Activated CD8-positive, alpha-beta memory T cell treated with anti-CD3 and anti-CD28 coated beads for 48 hours (primary cell): ENCODE data around the gene ZC2HC1C.
"Not testable (repeated sequence)": the region's sequence is repeated elsewhere in the genome, so short reads cannot be mapped to it uniquely, and the experiment has no call there.

Experiments used
- DNase-seq, 3 experiments: peaks; one replicate each; pipeline ENCODE4 v3.0.0-alpha.2; 2020; ENCODE audit warnings: low read depth in 2 of 3, low spot score in 2 of 3

The ZC2HC1C gene

GRCh38 chr14:75054421-75054820 is 15.0 kb upstream of the ZC2HC1C start:
- DNase-seq: no peak

DNA sequence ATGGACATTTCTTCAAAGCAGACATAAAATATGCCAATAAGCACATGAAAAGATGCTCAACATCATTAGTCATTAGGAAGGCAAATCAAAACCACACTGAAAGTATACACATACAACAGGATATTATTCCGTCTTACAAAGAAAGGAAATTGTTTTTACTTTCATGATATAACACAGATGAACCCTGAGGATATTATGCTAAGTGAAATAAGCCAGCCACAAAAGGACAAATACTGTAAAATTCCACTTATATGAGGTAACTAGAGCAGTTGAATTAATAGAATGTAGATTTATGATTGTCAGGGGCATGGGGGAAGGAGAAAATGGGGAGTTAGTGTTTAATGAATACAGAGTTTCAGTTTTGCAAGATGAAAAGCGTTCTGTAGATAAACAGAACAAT is 9.8 kb upstream of the ZC2HC1C start:
- no peak for DNase-seq

- no peak for DNase-seq
These were observed 9.0 kb upstream of the ZC2HC1C start for GRCh38 chr14:75060420-75060819.

GRCh38 chr14:75063013-75063412 is 6.4 kb upstream of the ZC2HC1C start:
- no peak for DNase-seq

DNA sequence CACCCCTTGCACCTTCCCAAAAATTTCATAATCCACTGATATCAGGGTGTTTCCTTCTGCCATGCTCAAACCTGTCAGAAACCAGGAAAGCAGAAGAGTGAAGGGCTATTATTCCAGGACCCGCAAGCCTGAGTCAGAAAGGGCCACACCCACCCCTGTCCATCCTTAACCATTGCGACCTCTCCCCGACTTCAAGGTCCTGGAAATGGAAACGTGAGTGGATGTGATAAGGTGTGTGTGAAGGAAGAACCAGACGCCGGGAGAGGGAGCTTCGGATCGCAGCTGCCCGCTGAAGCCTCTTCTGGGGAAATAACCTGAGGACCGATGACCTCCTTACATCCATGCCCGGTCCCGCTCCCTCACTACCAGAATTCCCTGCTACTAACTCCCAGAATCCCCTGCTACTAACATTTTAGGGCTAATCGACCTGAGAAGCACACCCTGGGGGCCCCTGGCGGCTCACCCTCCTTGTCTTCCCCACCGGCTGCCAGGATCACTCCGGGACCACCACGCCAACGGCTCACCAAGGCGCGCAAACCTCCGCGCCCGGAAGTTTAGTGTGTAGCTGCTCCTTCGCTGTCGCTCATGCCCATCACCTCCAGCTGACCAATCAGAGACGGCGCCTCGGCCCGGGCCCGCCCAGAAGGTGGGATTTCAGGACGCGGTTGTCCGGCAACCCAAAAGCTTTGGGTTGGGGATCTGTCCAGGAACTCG is 5.8 kb upstream of the ZC2HC1C start, which contains the start of gene ACYP1:
TSS of gene ACYP1 (minus strand) at position 534 of the 714 bp plus-strand sequence. CDS start at position 63, 471 bp downstream.
- peak; percentile 78 to 91 (median 88) for DNase-seq

DNA sequence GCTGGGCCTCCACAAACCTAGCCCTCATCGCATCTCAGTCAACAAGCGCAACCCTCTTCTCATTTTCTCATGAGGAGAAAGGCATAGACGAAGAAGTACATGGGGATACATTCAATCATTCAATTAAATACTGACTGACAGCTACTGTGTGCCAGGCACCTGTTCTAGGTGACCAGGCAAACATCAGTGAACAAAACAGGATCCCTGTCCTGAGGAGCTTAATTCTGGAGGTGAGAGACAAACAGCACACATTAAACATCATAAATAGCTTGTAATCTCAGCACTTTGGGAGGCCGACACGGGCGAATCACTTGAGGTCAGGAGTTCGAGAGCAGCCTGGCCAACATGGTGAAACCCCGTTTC is 5.3 kb upstream of the ZC2HC1C start:
- no peak for DNase-seq

DNA sequence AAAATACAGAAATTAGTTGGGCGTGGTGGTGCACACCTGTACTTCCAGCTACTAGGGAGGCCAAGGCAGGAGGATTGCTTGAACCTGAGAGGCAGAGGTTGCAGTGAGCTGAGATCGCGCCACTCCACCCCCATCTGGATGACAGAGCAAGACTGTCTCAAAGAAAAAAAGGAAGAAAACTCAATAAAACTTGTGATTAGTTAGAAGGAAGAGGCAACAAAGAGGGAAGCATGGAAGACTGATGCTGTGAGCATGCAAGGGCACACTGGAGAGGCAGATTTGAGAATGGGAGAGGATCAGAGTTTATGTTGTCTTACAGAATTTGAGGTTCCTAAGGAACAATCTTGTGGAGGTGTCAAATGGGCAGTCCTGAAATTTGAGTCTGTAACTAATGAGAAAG is 2.8 kb upstream of the ZC2HC1C start:
- DNase-seq: no peak

GRCh38 chr14:75067212-75067611 is 2.2 kb upstream of the ZC2HC1C start:
- DNase-seq: no peak

DNA sequence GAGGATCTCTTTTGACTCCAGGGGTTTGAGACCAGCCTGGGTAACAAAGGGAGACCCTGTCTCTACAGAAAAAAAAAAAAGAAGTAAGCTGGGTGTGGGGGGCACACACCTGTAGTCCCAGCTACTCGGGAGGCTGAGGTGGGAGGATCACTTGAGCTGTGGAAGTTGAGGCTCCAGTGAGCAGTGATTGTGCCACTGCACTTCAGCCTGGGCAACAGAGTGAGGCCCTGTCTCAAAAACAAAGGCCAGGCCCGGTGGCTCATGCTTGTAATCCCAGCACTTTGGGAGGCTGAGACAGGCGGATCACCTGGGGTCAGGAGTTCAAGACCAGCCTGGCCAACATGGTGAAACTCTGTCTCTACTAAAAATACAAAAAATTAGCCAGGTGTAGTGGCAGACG is 1.7 kb upstream of the ZC2HC1C start:
- DNase-seq: not testable (repeated sequence)

GRCh38 chr14:75068294-75069120 is 934 bp upstream of the ZC2HC1C start:
- DNase-seq: no peak

- no peak for DNase-seq
These were observed 337 bp downstream of the ZC2HC1C start for GRCh38 chr14:75069811-75070145.

GRCh38 chr14:75070383-75070782 is 942 bp downstream of the ZC2HC1C start:
- DNase-seq: no peak

DNA sequence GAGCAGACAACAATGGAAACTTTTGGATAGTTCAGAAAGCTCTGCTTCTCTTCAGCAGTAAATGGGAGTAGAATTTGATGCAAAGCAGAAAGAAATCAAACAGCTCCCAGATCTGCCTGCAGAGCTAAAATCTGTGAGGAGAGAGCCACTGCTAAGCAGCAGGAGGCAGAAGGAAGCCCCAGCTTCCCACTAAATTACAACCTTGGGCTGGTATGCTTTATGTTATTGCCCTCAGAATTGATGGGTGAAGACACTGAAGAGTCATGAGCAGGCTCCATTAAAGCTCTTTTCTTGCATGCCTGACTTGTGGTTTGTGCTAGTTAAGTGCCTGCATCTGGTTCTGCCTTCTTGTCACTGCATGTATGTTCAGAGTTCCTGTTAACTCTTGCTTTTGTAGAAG is 8.4 kb downstream of the ZC2HC1C start:
- DNase-seq: no peak

DNA sequence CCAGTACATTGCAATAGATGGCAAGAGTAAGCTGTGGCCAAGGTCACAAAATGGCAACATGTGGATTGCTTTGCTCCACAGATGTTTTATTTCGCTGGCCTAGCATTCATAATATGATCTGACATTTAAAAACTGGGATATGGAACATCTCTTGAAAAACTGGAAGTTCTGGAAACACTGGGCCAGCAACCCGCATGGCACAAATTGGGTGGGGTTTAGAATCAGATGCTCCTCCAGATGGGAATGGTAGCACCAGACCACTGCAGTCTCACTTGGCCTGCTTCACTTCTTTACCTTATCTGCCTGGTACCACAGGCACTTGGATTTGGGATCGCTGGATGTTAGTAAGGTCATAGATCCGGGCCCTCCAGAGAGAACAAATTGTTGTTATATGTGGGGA is 10.1 kb downstream of the ZC2HC1C start:
- no peak for DNase-seq

DNA sequence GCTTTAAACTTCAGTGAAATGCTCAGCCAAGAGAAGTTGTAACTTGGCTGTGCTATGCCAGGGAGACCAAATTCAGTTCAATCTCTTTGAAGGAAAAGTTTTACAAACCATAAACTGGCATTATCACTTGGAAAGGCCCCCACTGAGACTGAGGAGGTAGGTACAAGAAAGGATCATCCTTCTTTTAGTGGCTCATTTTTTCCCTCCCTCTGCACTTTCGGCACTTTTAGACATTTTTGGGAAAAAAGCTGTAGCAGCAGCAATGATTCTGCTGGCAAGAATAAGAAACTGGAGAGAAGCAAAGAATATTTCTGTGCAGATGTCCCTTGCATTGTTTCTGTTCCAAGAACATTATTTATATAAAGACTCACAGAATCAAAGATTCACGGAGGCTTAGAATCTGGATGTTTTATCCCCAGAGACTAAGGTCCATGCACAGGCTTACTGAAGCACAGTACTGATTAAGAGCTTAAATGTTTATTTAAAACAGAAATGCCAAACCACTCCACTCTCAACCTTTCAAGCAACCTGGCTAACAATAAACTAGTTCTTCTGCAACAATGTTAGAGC is 12.3 kb downstream of the ZC2HC1C start:
- no peak for DNase-seq

- DNase-seq: no peak
These were observed 13.8 kb downstream of the ZC2HC1C start for GRCh38 chr14:75083271-75083670.

DNA sequence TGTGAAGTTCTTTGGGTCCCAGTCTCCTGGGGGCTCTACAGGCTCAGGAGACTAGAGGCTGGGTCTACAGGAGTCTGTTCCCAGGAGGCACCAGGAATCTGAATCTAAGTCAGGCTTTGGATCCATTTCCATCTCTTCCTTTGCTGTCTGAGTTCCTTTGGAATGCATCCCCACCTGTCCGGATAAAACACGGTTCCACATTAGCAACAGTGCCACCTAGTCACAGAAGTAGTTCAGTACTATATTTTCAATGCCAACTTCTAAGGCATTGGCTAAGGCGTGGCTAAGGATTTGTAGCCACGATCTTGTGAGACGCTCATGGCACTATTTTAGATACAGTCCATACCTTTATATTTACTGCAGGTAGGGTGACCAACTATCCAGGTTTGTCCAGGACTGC is 15.1 kb downstream of the ZC2HC1C start:
- no peak for DNase-seq

- DNase-seq: no peak
These were observed 18.7 kb downstream of the ZC2HC1C start for GRCh38 chr14:75088153-75088552.

DNA sequence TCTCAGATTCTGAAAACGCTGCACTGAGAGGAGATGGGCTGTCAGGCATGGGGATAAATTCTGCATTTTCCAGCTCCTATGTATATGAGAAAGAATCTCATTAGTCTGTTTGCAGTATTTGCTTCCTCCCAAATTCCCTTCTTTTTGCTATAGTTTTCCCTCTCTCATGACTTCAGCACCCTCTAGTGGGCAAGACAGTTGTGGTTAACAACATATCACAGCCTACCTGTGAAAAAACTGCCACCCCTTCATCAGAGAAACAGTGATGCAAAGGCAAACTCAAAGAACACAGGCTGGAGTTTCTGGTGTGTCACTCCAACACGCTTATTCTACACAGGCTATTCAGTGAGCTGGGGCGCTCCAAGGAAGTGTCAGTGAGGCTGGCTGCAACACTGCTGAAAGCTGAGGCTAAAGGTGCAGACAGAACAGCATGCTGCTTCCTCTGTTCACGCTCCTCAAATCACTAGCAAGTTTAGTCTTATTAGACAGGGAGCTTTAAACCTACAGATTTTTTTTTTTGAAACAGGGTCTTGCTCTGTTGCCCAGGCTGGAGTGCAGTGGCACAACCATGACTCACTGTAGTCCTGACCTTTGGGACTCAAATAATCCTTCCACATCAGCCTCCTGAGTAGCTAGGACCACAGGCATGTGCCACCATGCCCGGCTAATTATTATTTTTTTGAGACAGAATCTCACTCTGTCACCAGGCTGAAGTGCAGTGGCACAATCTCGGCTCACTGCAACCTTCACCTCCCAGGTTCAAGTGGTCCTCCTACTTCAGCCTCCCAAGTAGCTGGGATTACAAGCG is 19.3 kb downstream of the ZC2HC1C start:
- DNase-seq: no peak

DNA sequence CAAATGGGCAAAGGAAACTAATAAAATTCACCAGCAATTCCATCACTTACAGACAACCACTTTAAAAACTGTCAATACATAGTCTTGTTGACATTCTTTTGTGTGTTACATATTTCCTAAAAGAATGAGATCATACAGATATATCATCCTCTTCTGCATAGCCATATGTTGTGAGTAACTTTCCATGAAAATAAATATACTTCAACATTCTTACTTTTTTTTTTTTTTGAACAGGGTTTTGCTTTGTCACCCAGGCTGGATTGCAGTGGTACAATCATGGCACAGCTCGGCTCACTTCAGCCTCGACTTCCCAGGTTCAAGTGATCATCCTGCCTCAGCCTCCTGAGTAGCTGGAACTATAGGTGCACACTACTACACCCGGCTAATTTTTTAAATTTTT is 20.9 kb downstream of the ZC2HC1C start:
- DNase-seq: no peak

GRCh38 chr14:75091251-75091650 is 21.8 kb downstream of the ZC2HC1C start:
- DNase-seq: no peak

DNA sequence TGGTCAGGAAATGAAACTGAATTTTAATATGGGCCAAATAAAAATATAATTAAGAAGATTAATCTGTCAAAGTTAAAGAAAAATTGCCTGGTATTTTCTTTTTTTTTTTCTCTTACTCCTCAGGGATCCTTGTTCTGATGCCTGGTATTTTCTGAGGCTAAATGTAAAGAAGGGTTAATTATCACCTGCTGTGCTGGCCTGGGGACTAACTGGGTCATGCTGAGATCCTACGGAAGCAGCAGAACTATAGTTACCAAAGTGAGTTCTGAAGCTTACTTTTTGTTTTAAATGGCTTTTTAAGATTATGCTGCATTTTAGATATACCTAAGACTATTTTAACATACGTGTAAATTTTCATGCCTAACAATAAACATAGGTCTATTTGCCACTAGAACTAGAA is 23.3 kb downstream of the ZC2HC1C start:
- no peak for DNase-seq
